HG02623 (cell line): ENCODE measurements around the gene HSPH1.

ENCODE experiments used
- ATAC-seq: cut with Tn5 transposase; IDR thresholded peaks from one replicate; pipeline ENCODE4 v1.9.1; 2021; ENCODE audit warnings: moderate library complexity; ENCODE audit not compliant: unreplicated experiment

The HSPH1 gene

GRCh38 chr13:31133621-31134020, 28.1 kb downstream of the HSPH1 start:
- ATAC-seq: no peak

- ATAC-seq: no peak
Measured at GRCh38 chr13:31131470-31131961, 30.2 kb downstream of the HSPH1 start.

- ATAC-seq: no peak
Measured at GRCh38 chr13:31129419-31129818, 32.3 kb downstream of the HSPH1 start.

GRCh38 chr13:31124204-31124603, 37.5 kb downstream of the HSPH1 start:
- no peak for ATAC-seq

GRCh38 chr13:31122544-31123260, 39.0 kb downstream of the HSPH1 start:
- ATAC-seq: no peak

GRCh38 chr13:31122143-31122542, 39.6 kb downstream of the HSPH1 start:
- ATAC-seq: no peak

- ATAC-seq: no peak
Measured at GRCh38 chr13:31121379-31122140, 40.1 kb downstream of the HSPH1 start.

GRCh38 chr13:31119966-31120700, 41.6 kb downstream of the HSPH1 start:
- no peak for ATAC-seq

GRCh38 chr13:31119526-31119925, 42.2 kb downstream of the HSPH1 start:
- ATAC-seq: no peak

- no peak for ATAC-seq
Measured at GRCh38 chr13:31116224-31116623, 45.5 kb downstream of the HSPH1 start.

GRCh38 chr13:31115616-31116015, 46.1 kb downstream of the HSPH1 start:
- ATAC-seq: no peak

- ATAC-seq: no peak
Measured at GRCh38 chr13:31114641-31115040, 47.1 kb downstream of the HSPH1 start.

- ATAC-seq: no peak
Measured at GRCh38 chr13:31111136-31111535, 50.6 kb downstream of the HSPH1 start.

- ATAC-seq: no peak
Measured at GRCh38 chr13:31110617-31111016, 51.1 kb downstream of the HSPH1 start.

GRCh38 chr13:31110169-31110568, 51.5 kb downstream of the HSPH1 start:
- ATAC-seq: no peak

GRCh38 chr13:31107109-31107508, 54.6 kb downstream of the HSPH1 start:
- no peak for ATAC-seq

- no peak for ATAC-seq
Measured at GRCh38 chr13:31105856-31106255, 55.8 kb downstream of the HSPH1 start.

GRCh38 chr13:31105020-31105795, 56.5 kb downstream of the HSPH1 start:
- no peak for ATAC-seq

GRCh38 chr13:31102905-31103304, 58.8 kb downstream of the HSPH1 start:
- ATAC-seq: no peak

GRCh38 chr13:31101472-31102170, 60.1 kb downstream of the HSPH1 start:
- no peak for ATAC-seq
